Activated CD8-positive, alpha-beta memory T cell treated with anti-CD3 and anti-CD28 coated beads, Interleukin-2, amount 10 ng/mL, durations not matched to agents 7 days and 5 days (primary cell): ENCODE data around the gene KMT2C. TPM values are rescaled to one million over a fixed set of nuclear protein-coding genes. Genes with fewer than 3 reads are reported as not detected.
A peak's percentile ranks its signal among the peaks of the same experiment; 100 is the strongest.
"Not testable (repeated sequence)": the region's sequence is repeated elsewhere in the genome, so short reads cannot be mapped to it uniquely, and the experiment has no call there.

Experiments used
- ATAC-seq: fragments of 150-1000 bp; cut with Tn5 transposase; one replicate; pipeline ENCODE4 v1.10.0; 2021; ENCODE audit warnings: moderate library complexity
- CTCF ChIA-PET: fragments of 350-600 bp; sonication (Branson Sonifier 250); formaldehyde crosslinking; loops from one replicate; lab custom pipeline; 2021; ENCODE audit warnings: antibody characterized with exemption; lab: Charles Lee
- DNase-seq: peaks from one replicate; pipeline ENCODE4 v3.0.0-alpha.2; 2020
- H3K27ac Mint-ChIP-seq: one replicate; pipeline ENCODE4 v1.8.0; 2021; ENCODE audit warnings: mild to moderate bottlenecking, mixed read lengths
- H3K27me3 Mint-ChIP-seq: one replicate; pipeline ENCODE4 v1.8.0; 2021; ENCODE audit warnings: mixed read lengths
- H3K36me3 Mint-ChIP-seq: one replicate; pipeline ENCODE4 v1.8.0; 2021; ENCODE audit warnings: mild to moderate bottlenecking, mixed read lengths
- H3K4me1 Mint-ChIP-seq: one replicate; pipeline ENCODE4 v1.8.0; 2021; ENCODE audit warnings: mixed read lengths
- H3K4me3 Mint-ChIP-seq: one replicate; pipeline ENCODE4 v1.8.0; 2021; ENCODE audit warnings: mild to moderate bottlenecking, moderate library complexity, mixed read lengths
- H3K9me3 Mint-ChIP-seq: one replicate; pipeline ENCODE4 v1.8.0; 2022; ENCODE audit warnings: low read depth, mixed read lengths
- total RNA-seq, 2 experiments: library from RNA; stranded (reverse); gene quantifications; one replicate each; pipeline ENCODE4 v1.2.3, GENCODE V29; 2021

The KMT2C gene
- total RNA-seq, 2 experiments from 2014 or later: 58.2 to 86.6 TPM

GRCh38 chr7:152463709-152464311 lies 28.0 kb upstream of the KMT2C start:
- Mint-ChIP-seq H3K9me3 (no peaks in the 10 kb centered on the region), H3K36me3 (no peaks in the 10 kb centered on the region), H3K27me3 (no peaks in the 10 kb centered on the region), H3K4me3 (peak overlapping the region; percentile 84), H3K27ac (peak overlapping the region; percentile 59), H3K4me1 (peaks cover 12% of the 10 kb centered on the region)
- peak; percentile 100 for DNase-seq
- CTCF ChIA-PET: interaction anchor here (1.0 kb wide), 1 partner anchor 21 kb away, joined by 6 read pairs; no protein-coding TSS in a partner anchor
- peak; percentile 94 for ATAC-seq

DNA sequence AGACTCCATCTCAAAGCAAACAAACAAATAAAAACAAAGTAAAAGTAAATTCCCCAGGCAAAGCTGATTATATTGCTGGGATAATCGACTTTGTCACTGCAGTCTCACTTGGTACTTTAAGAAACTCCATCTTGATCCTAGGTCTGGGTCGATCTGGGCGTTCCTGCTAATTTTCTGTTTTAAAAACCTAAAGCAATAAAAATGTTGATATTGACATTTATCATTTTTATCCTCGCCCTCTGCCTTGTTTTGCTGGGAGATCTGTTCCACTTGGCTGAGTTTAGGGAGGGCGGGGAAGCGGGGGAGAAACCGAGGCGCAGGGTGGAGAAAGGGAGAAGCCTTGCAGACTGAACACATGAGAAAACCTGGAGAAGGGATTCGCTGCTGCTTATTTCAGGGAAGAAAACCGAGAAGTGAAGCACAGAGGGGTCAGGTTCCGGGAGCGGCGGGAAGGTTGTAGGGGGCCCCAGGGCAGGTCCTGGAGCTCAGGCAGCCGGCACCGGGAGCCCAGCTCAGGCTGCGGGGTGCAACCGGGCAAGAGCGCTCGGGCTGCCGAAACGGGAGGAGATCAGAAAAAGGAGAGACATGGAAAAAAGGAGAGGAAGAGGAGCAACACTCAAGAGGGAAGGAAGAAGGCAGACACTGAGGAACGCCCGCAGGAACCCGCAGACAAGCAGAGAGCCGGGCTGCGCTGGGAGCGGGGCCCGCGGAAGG lies 27.3 kb upstream of the KMT2C start:
- DNase-seq: no peak
- peak overlapping the region; percentile 83 for H3K27ac Mint-ChIP-seq
- no peaks in the 10 kb centered on the region for H3K9me3 Mint-ChIP-seq
- H3K36me3 Mint-ChIP-seq: no peaks in the 10 kb centered on the region
- peaks cover 12% of the 10 kb centered on the region for H3K4me1 Mint-ChIP-seq
- H3K27me3 Mint-ChIP-seq: no peaks in the 10 kb centered on the region
- peak; percentile 12 for ATAC-seq
- CTCF ChIA-PET: interaction anchor here (1.0 to 1.4 kb wide), 2 partner anchors 21 to 30 kb away, joined by 3 to 6 read pairs; no protein-coding TSS in a partner anchor
- peak overlapping the region; percentile 84 for H3K4me3 Mint-ChIP-seq

GRCh38 chr7:152459724-152460251 lies 24.0 kb upstream of the KMT2C start:
- H3K9me3 Mint-ChIP-seq: no peaks in the 10 kb centered on the region
- ATAC-seq (no peak), DNase-seq (no peak)
- H3K27me3 Mint-ChIP-seq: no peaks in the 10 kb centered on the region
- H3K4me1 Mint-ChIP-seq: peaks cover 6% of the 10 kb centered on the region
- H3K4me3 Mint-ChIP-seq: no peak overlapping the region
- H3K27ac Mint-ChIP-seq: no peak overlapping the region
- H3K36me3 Mint-ChIP-seq: no peaks in the 10 kb centered on the region
- CTCF ChIA-PET: interaction anchor here (1.0 to 1.4 kb wide), 2 partner anchors 9 to 123 kb away, joined by 3 to 4 read pairs; no protein-coding TSS in a partner anchor

GRCh38 chr7:152451356-152451755 lies 15.6 kb upstream of the KMT2C start:
- H3K9me3 Mint-ChIP-seq: no peaks in the 10 kb centered on the region
- H3K27ac Mint-ChIP-seq: no peak overlapping the region
- no peak overlapping the region for H3K4me3 Mint-ChIP-seq
- CTCF ChIA-PET: no interaction called here
- ATAC-seq (no peak), DNase-seq (no peak)
- H3K27me3 Mint-ChIP-seq: no peaks in the 10 kb centered on the region
- H3K36me3 Mint-ChIP-seq: no peaks in the 10 kb centered on the region
- no peaks in the 10 kb centered on the region for H3K4me1 Mint-ChIP-seq

- H3K4me3 Mint-ChIP-seq, ATAC-seq, DNase-seq, H3K27ac Mint-ChIP-seq, H3K4me1 Mint-ChIP-seq, CTCF ChIA-PET, H3K36me3 Mint-ChIP-seq, H3K9me3 Mint-ChIP-seq, H3K27me3 Mint-ChIP-seq: not testable (repeated sequence)
Observed at GRCh38 chr7:152445386-152446008, 9.7 kb upstream of the KMT2C start.

GRCh38 chr7:152443586-152443985 lies 7.8 kb upstream of the KMT2C start:
- Mint-ChIP-seq H3K4me3 (no peak overlapping the region), H3K27ac (no peak overlapping the region), H3K36me3 (no peaks in the 10 kb centered on the region), H3K9me3 (no peaks in the 10 kb centered on the region), H3K27me3 (peaks cover 4% of the 10 kb centered on the region), H3K4me1 (no peaks in the 10 kb centered on the region)
- no peak for ATAC-seq
- no peak for DNase-seq
- CTCF ChIA-PET: no interaction called here

DNA sequence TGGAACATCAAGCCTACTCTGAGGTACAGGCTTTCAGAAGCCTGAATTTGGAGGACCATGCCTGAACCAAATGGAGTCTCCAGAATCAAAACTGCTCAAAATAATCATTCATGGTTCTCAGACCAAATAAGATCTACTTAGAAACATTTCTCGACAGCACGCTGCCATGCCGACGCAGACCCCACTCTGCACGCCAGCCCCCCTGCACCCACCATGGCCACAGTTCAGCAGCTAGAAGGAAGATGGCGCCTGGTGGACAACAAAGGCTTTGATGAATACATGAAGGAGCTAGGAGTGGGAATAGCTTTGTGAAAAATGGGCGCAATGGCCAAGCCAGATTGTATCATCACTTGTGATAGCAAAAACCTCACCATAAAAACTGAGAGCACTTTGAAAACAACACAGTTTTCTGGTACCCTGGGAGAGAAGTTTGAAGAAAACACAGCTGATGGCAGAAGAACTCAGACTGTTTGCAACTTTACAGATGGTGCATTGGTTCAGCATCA lies 6.6 kb upstream of the KMT2C start:
- H3K4me1 Mint-ChIP-seq: peaks cover under 1% of the 10 kb centered on the region
- H3K27me3 Mint-ChIP-seq: peaks cover 4% of the 10 kb centered on the region
- DNase-seq (no peak), ATAC-seq (no peak)
- no peaks in the 10 kb centered on the region for H3K9me3 Mint-ChIP-seq
- no peak overlapping the region for H3K4me3 Mint-ChIP-seq
- no peaks in the 10 kb centered on the region for H3K36me3 Mint-ChIP-seq
- CTCF ChIA-PET: interaction anchor here (1.0 kb wide), 1 partner anchor 21 kb away, joined by 6 read pairs; no protein-coding TSS in a partner anchor
- H3K27ac Mint-ChIP-seq: no peak overlapping the region

DNA sequence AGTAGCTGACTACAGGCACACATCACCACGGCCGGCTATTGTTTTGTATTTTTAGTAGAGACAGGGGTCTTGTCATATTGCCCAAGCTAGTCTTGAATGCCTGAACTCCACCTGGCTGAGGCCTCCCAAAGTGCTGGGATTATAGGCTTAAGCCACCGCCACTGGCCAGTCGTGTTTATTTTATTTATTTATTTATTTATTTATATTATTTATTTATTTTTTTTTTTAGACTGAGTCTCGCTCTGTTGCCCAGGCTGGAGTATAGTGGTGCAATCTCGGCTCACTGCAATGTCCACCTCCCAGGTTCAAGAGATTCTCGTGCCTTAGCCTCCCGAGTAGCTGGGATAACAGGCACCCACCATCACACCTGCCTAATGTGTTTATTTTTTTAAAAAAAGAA lies 6.0 kb upstream of the KMT2C start:
- H3K36me3 Mint-ChIP-seq, H3K4me1 Mint-ChIP-seq, H3K27ac Mint-ChIP-seq, ATAC-seq, H3K4me3 Mint-ChIP-seq, H3K27me3 Mint-ChIP-seq, DNase-seq, H3K9me3 Mint-ChIP-seq, CTCF ChIA-PET: not testable (repeated sequence)

- DNase-seq, CTCF ChIA-PET, H3K4me3 Mint-ChIP-seq, H3K4me1 Mint-ChIP-seq, H3K36me3 Mint-ChIP-seq, ATAC-seq, H3K9me3 Mint-ChIP-seq, H3K27ac Mint-ChIP-seq, H3K27me3 Mint-ChIP-seq: not testable (repeated sequence)
Observed at GRCh38 chr7:152441168-152441567, 5.4 kb upstream of the KMT2C start.

DNA sequence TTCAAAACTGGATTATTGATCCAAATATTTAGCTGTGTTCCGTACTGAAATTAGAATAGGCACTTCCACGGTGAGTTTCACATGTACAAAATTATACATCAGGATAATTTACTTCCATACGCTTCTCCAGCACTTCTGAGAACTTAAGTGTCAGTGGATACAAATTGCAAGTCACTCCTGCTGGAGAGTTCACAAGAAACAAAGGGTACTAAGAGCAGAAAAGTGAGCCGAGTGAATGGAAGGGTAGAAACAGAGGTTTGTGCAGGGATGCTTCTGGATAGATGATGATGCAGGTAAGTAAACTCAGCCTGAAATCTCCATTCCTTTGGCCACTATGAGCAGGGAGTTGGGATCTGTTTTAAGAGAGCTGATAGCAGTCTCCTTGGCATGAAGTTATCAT lies 2.2 kb upstream of the KMT2C start:
- peaks cover 16% of the 10 kb centered on the region for H3K4me1 Mint-ChIP-seq
- H3K4me3 Mint-ChIP-seq, CTCF ChIA-PET, ATAC-seq, DNase-seq, H3K27me3 Mint-ChIP-seq, H3K36me3 Mint-ChIP-seq, H3K9me3 Mint-ChIP-seq, H3K27ac Mint-ChIP-seq: not testable (repeated sequence)

GRCh38 chr7:152436931-152437575 lies 1.2 kb upstream of the KMT2C start:
- H3K4me1 Mint-ChIP-seq: peaks cover 18% of the 10 kb centered on the region
- H3K4me3 Mint-ChIP-seq: peak overlapping the region; percentile 76
- H3K27ac Mint-ChIP-seq: peak overlapping the region; percentile 89
- DNase-seq, H3K27me3 Mint-ChIP-seq, CTCF ChIA-PET, H3K36me3 Mint-ChIP-seq, H3K9me3 Mint-ChIP-seq, ATAC-seq: not testable (repeated sequence)

- CTCF ChIA-PET: interaction anchor here (0.6 kb wide), 1 partner anchor 62 kb away, joined by 3 read pairs; no protein-coding TSS in a partner anchor
- Mint-ChIP-seq H3K9me3 (no peaks in the 10 kb centered on the region), H3K36me3 (no peaks in the 10 kb centered on the region), H3K4me3 (peak overlapping the region; percentile 76), H3K27ac (peak overlapping the region; percentile 89), H3K27me3 (no peaks in the 10 kb centered on the region), H3K4me1 (peaks cover 18% of the 10 kb centered on the region)
- ATAC-seq (peak; percentile 69), DNase-seq (peak; percentile 88)
Observed at GRCh38 chr7:152436111-152436930, 518 bp upstream of the KMT2C start.
